GM23248 (cell line): ENCODE data around the gene NLGN2. TPM values are rescaled to one million over a fixed set of nuclear protein-coding genes. Genes with fewer than 3 reads are reported as not detected.
A peak's percentile ranks its signal among the peaks of the same experiment; 100 is the strongest.

ENCODE experiments used
- DNase-seq: peaks from one replicate; pipeline ENCODE4 v3.0.0-alpha.2; 2015
- H2AFZ ChIP-seq: fragments of 200-600 bp; sonication (generic); 2 replicates; pipeline ENCODE4 v1.6.1; 2016; ENCODE audit warnings: antibody characterized with exemption
- H3F3A ChIP-seq: fragments of 200-600 bp; sonication (generic); 2 replicates; pipeline ENCODE4 v1.6.1; 2016; ENCODE audit warnings: mild to moderate bottlenecking, antibody characterized with exemption, mixed run types; ENCODE audit not compliant: insufficient read depth
- H3K27ac ChIP-seq: fragments of 200-600 bp; sonication (generic); 2 replicates; pipeline ENCODE4 v1.5.1; 2016; ENCODE audit warnings: mild to moderate bottlenecking
- H3K27me3 ChIP-seq: fragments of 200-600 bp; sonication (generic); replicated peaks from 2 replicates; pipeline ENCODE4 v1.6.1; 2016; ENCODE audit warnings: mild to moderate bottlenecking; ENCODE audit not compliant: insufficient read depth
- H3K36me3 ChIP-seq: fragments of 200-600 bp; sonication (generic); 2 replicates; pipeline ENCODE4 v1.6.1; 2016; ENCODE audit warnings: low read depth, mild to moderate bottlenecking
- H3K4me1 ChIP-seq: fragments of 200-600 bp; sonication (generic); 2 replicates; pipeline ENCODE4 v1.6.1; 2016; ENCODE audit warnings: mild to moderate bottlenecking; ENCODE audit not compliant: insufficient read depth
- H3K4me2 ChIP-seq: fragments of 200-600 bp; sonication (generic); one replicate; pipeline ENCODE4 v1.6.1; 2016; ENCODE audit warnings: mild to moderate bottlenecking; ENCODE audit not compliant: unreplicated experiment
- H3K4me3 ChIP-seq: fragments of 200-600 bp; sonication (generic); 2 replicates; pipeline ENCODE4 v1.5.1; 2016; ENCODE audit warnings: mild to moderate bottlenecking
- H3K79me2 ChIP-seq: fragments of 200-600 bp; sonication (generic); 2 replicates; pipeline ENCODE4 v1.6.1; 2016; ENCODE audit warnings: mild to moderate bottlenecking; ENCODE audit not compliant: insufficient read depth
- H3K9ac ChIP-seq: fragments of 200-600 bp; sonication (generic); 2 replicates; pipeline ENCODE4 v1.6.1; 2016; ENCODE audit warnings: mild to moderate bottlenecking
- H3K9me2 ChIP-seq: fragments of 200-600 bp; sonication (generic); 2 replicates; pipeline ENCODE4 v1.6.1; 2016; ENCODE audit warnings: mixed run types, mild to moderate bottlenecking, moderate library complexity; ENCODE audit not compliant: insufficient read depth
- H3K9me3 ChIP-seq: fragments of 200-600 bp; sonication (generic); one replicate; pipeline ENCODE4 v1.6.1; 2017; ENCODE audit warnings: low read depth
- H4K20me1 ChIP-seq: fragments of 200-600 bp; sonication (generic); 2 replicates; pipeline ENCODE4 v1.6.0; 2016; ENCODE audit not compliant: insufficient read depth
- EZH2 ChIP-seq: fragments of 200-600 bp; sonication (generic); IDR thresholded peaks from 2 replicates; pipeline ENCODE4 v1.6.1; 2018; ENCODE audit warnings: antibody characterized with exemption, mild to moderate bottlenecking; ENCODE audit not compliant: insufficient read depth, poor library complexity, severe bottlenecking
- EZH2phosphoT487 ChIP-seq: fragments of 200-600 bp; sonication (generic); IDR thresholded peaks from 2 replicates; pipeline ENCODE4 v1.6.1; 2018; ENCODE audit warnings: antibody characterized with exemption, moderate library complexity, mild to moderate bottlenecking, low read depth; ENCODE audit not compliant: insufficient read depth
- WGBS, 2 experiments: methylation state at CpG; one replicate each; pipeline ENCODE4 v1.1.6; 2015 to 2017; ENCODE audit warnings: low lambda C conversion rate in 2 of 2, low coverage in 1 of 2; ENCODE audit errors: missing lambda C conversion rate in 2 of 2; 5-methylcytosine and 5-hydroxymethylcytosine counted together
- in situ Hi-C: fragments of 300-500 bp; cut with MboI; formaldehyde crosslinking; loops from 2 replicates; pipeline ENCODE4 v1.15.0; 2020
- polyA plus RNA-seq: library from polyadenylated mRNA; unstranded; fragments of >200 nt; fragmentation: Nextera tagmentation; extraction: Ambion mirVana; gene quantifications from 2 replicates; pipeline ENCODE4 v1.2.1, GENCODE V29; 2016
- total RNA-seq: library from RNA; depleted of rRNA; stranded (reverse); fragments of >200 nt; shearing (Covaris generic); gene quantifications from 2 replicates; pipeline ENCODE4 v1.2.3, GENCODE V29; 2014

NLGN2 gene
- total and polyA plus RNA-seq, 2 experiments from 2014 or later: 3.3 to 9.5 TPM

DNA sequence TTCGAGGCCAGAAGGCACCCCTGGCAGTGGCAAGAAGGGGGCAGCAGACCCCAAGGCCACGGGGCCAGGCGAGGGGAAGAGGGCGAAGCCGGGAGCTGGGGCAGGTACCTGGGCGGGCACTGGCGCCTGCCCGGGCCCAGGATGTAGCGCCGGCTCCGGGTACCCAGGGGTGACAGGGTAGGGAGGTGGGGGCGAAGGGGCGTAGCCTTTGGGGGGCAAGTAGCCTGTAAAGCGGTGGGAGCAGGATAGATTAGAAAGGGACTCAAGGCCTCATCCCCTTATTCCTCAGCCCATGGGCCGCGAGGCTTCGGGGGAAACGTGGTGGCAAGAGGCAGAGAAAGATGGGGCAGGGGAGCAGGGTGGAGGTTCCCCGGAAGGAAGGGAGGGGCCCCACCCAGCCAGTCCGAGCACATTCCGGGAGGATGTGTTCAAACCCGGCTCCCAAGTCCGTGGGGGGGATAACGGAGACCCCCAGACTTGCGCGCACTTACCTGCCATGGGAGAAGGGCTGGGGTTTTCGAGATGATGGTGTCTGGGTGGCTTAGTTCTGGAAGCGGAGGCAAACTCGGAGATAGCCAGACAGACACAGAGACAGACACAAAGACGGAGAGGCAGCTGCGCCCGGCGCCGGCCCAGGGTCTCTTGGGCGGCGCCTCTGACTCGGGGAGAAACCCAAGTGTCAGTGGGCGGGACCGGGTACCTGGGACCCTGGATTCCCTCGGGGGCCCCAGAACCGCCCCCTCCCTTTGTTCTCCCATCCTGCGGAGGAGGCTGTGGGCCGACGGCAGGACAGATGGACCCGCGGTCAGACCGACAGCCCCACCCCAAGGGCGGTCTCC lies 13.8 kb upstream of the NLGN2 start:
- H3K9me2 ChIP-seq: no peaks in the 10 kb centered on the region
- WGBS, 2 experiments: 6 to 9% methylated on average over 32 to 45 of the region's 48 CpGs
- TF ChIP-seq EZH2phosphoT487: no peak
- TF ChIP-seq EZH2: no peak
- no peaks in the 10 kb centered on the region for H3K9me3 ChIP-seq
- in situ Hi-C loops: no loop called here
- peak overlapping the region; percentile 80 for H2AFZ ChIP-seq
- peak overlapping the region; percentile 92 for H3K27ac ChIP-seq
- peak overlapping the region; percentile 89 for H3K9ac ChIP-seq
- peak overlapping the region; percentile 94 for H3K4me2 ChIP-seq
- 0 out of 2 replicates have a peak, but pooled peaks cover 6% of the 10 kb centered on the region for H3F3A ChIP-seq
- no peaks in the 10 kb centered on the region for H3K27me3 ChIP-seq
- peaks cover 4% of the 10 kb centered on the region; the same call in 1 of the 2 replicates for H3K4me1 ChIP-seq
- peak; percentile 59 for DNase-seq
- peak overlapping the region; percentile 91 for H3K4me3 ChIP-seq
- no peaks in the 10 kb centered on the region for H4K20me1 ChIP-seq
- H3K79me2 ChIP-seq: peaks cover 22% of the 10 kb centered on the region
- no peaks in the 10 kb centered on the region; the same call in 1 of the 2 replicates for H3K36me3 ChIP-seq

DNA sequence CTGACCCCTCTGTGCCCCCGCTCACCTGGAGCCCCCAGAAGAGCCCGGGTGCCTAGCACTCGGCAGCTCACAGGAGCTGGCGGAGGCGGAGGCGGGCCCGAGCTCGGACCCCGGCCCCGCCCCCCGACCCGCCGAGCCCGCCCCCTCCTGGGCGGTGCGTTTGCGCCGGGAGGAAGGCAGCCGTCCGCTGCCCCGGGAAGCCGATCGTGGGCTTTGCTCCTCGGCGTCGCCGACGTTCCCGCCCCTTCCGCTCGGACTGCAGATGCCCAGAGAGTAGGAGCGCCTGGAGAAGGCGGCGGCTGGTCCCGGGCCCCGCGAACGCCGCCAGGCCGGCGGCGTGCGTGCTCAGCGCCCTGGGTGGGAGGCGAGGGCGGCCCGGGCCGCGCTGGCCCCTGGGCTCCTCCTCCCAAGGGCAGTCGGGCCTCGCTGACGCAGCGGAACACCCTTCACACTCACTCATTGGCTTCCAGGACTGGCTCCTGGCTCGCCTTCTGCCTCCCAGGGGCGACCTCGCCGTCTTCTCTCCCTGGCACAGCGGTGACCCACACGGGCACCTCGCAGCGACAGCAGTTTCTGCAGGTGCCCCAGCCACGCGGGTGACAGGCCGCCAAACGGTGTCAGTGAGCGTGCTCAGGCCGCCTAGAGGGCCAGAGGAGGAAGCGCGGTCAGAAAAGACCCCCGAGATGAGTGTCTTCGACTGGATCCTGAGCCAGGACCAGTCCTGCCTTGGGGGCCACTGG lies 13.0 kb upstream of the NLGN2 start, which contains the start of gene PLSCR3:
Gene PLSCR3, minus strand, starts transcription at position 74 of the 740 bp plus-strand sequence. CDS start 415 bp downstream, outside the sequence.
- Histone ChIP-seq H3K36me3 (no peaks in the 10 kb centered on the region; the same call in 1 of the 2 replicates), H3K27ac (peak within 1 kb of the TSS; percentile 92), H3K9me2 (no peaks in the 10 kb centered on the region), H3K4me1 (peaks cover 4% of the 10 kb centered on the region; the same call in 1 of the 2 replicates), H3K9me3 (no peaks in the 10 kb centered on the region), H4K20me1 (no peaks in the 10 kb centered on the region), H3K27me3 (no peaks in the 10 kb centered on the region), H3F3A (0 out of 2 replicates have a peak, but pooled peaks cover 8% of the 10 kb centered on the region), H3K4me3 (peak within 1 kb of the TSS; percentile 91), H3K4me2 (peak within 1 kb of the TSS; percentile 94), H2AFZ (peak within 1 kb of the TSS; percentile 80), H3K79me2 (peaks cover 22% of the 10 kb centered on the region), H3K9ac (peak within 1 kb of the TSS; percentile 89)
- 1 to 2% methylated on average over 38 to 44 of the region's 71 CpGs for WGBS, 2 experiments
- TF ChIP-seq EZH2phosphoT487: no peak
- no peak for TF ChIP-seq EZH2
- DNase-seq: peak; percentile 94
- in situ Hi-C loops: no loop called here

DNA sequence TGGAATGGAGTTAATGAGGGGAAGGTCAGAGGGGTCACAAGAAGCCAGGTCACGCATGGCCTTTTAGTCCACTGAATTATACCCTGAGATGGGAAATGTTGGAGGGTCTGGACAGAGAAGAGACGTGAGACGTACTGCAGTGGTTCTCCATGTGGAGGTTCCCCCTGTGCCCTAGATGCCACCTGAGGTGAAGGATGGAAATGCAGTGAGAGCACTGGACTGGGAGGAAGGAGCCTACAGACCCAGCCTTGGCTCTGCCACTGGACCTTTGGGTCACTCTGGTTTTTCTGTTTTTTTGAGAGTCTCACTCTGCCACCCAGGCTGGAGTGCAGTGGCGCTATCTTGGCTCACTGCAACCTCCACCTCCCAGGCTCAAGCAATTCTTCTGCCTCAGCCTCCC lies 11.5 kb upstream of the NLGN2 start:
- H2AFZ ChIP-seq: no peak overlapping the region
- H3K9ac ChIP-seq: no peak overlapping the region
- WGBS, 2 experiments: 77 to 90% methylated on average over 4 of the region's 4 CpGs
- no peak overlapping the region for H3K4me2 ChIP-seq
- no peaks in the 10 kb centered on the region for H3K9me3 ChIP-seq
- H4K20me1 ChIP-seq: no peaks in the 10 kb centered on the region
- H3F3A ChIP-seq: 0 out of 2 replicates have a peak, but pooled peaks cover 10% of the 10 kb centered on the region
- no peak for DNase-seq
- in situ Hi-C loops: no loop called here
- TF ChIP-seq EZH2phosphoT487 (no peak), EZH2 (no peak)
- H3K27ac ChIP-seq: no peak overlapping the region
- H3K79me2 ChIP-seq: peaks cover 22% of the 10 kb centered on the region
- peaks cover 4% of the 10 kb centered on the region; the same call in 1 of the 2 replicates for H3K4me1 ChIP-seq
- H3K9me2 ChIP-seq: no peaks in the 10 kb centered on the region
- H3K36me3 ChIP-seq: no peaks in the 10 kb centered on the region
- H3K4me3 ChIP-seq: no peak overlapping the region
- no peaks in the 10 kb centered on the region for H3K27me3 ChIP-seq

DNA sequence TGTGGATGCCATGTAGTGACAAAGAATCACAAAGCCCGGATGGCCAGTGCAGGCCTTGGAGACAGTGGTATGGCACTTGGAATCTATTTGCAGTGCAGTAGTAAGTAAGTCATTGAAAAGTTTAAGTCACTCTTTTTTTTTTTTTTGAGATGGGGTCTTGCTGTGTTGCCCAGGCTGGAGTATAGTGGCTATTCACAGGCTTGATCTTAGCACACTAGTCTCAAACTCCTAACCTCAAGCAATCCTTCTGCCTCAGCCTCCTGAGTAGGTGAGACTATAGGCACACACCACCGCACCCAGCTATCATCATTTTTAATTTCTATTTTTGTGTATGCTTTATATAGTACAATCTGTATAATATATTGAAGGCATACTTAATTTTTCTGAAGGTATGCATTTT lies 9.0 kb upstream of the NLGN2 start:
- H3K27me3 ChIP-seq: no peaks in the 10 kb centered on the region
- no peaks in the 10 kb centered on the region for H3K9me2 ChIP-seq
- H3K79me2 ChIP-seq: peaks cover 20% of the 10 kb centered on the region
- TF ChIP-seq EZH2phosphoT487: no peak
- no peak for TF ChIP-seq EZH2
- H3F3A ChIP-seq: 0 out of 2 replicates have a peak, but pooled peaks cover 10% of the 10 kb centered on the region
- no peaks in the 10 kb centered on the region for H3K9me3 ChIP-seq
- H3K36me3 ChIP-seq: no peaks in the 10 kb centered on the region
- H3K4me1 ChIP-seq: peaks cover 11% of the 10 kb centered on the region
- in situ Hi-C loops: no loop called here
- no peak for DNase-seq
- no peak overlapping the region for H2AFZ ChIP-seq
- no peaks in the 10 kb centered on the region for H4K20me1 ChIP-seq
- WGBS, 2 experiments: 51 to 54% methylated on average over 2 of the region's 2 CpGs
- H3K27ac ChIP-seq: no peak overlapping the region
- H3K4me3 ChIP-seq: no peak overlapping the region
- no peak overlapping the region for H3K4me2 ChIP-seq
- H3K9ac ChIP-seq: no peak overlapping the region
